Smooth muscle cell (in vitro differentiated cells): ENCODE results near the gene TH. TPM values are rescaled to one million over a fixed set of nuclear protein-coding genes. Genes with fewer than 3 reads are reported as not detected.

Source experiments
- DNase-seq: peaks from one replicate; lab custom pipeline; 2025; ENCODE audit not compliant: unreplicated experiment; lab: John Stamatoyannopoulos, UW
- H2AFZ ChIP-seq: fragments of 200-600 bp; sonication (generic); 2 replicates; pipeline ENCODE4 v1.6.0; 2016; ENCODE audit warnings: antibody characterized with exemption, low read depth, mild to moderate bottlenecking
- H3F3A ChIP-seq: fragments of 200-600 bp; sonication (generic); 2 replicates; pipeline ENCODE4 v1.6.0; 2017; ENCODE audit warnings: antibody characterized with exemption, low read depth
- H3K27ac ChIP-seq: fragments of 200-600 bp; sonication (generic); 2 replicates; pipeline ENCODE4 v1.5.1; 2016; ENCODE audit warnings: low read depth, mild to moderate bottlenecking
- H3K27me3 ChIP-seq: fragments of 200-600 bp; sonication (generic); 2 replicates; pipeline ENCODE4 v1.6.1; 2016; ENCODE audit warnings: low read depth, mild to moderate bottlenecking
- H3K36me3 ChIP-seq: fragments of 200-600 bp; sonication (generic); 2 replicates; pipeline ENCODE4 v1.5.1; 2016; ENCODE audit warnings: low read depth
- H3K4me1 ChIP-seq: fragments of 200-600 bp; sonication (generic); 2 replicates; pipeline ENCODE4 v1.5.1; 2016; ENCODE audit warnings: low read depth
- H3K4me2 ChIP-seq: fragments of 200-600 bp; sonication (generic); 2 replicates; pipeline ENCODE4 v1.6.0; 2016; ENCODE audit warnings: mild to moderate bottlenecking
- H3K4me3 ChIP-seq: fragments of 200-600 bp; sonication (generic); 2 replicates; pipeline ENCODE4 v1.5.1; 2016; ENCODE audit warnings: mild to moderate bottlenecking
- H3K79me2 ChIP-seq: fragments of 200-600 bp; sonication (generic); 2 replicates; pipeline ENCODE4 v1.6.0; 2016; ENCODE audit warnings: low read depth, mild to moderate bottlenecking
- H3K9ac ChIP-seq: fragments of 200-600 bp; sonication (generic); 2 replicates; pipeline ENCODE4 v1.6.0; 2016; ENCODE audit warnings: low read depth
- H3K9me3 ChIP-seq: fragments of 200-600 bp; sonication (generic); replicated peaks from 2 replicates; pipeline ENCODE4 v1.5.1; 2016; ENCODE audit warnings: low read depth
- H4K20me1 ChIP-seq: fragments of 200-600 bp; sonication (generic); 2 replicates; pipeline ENCODE4 v1.6.0; 2016; ENCODE audit warnings: low read depth
- CTCF ChIP-seq: fragments of 200-600 bp; sonication (generic); IDR thresholded peaks from 2 replicates; pipeline ENCODE4 v1.5.1; 2017; ENCODE audit warnings: borderline replicate concordance, mild to moderate bottlenecking, antibody characterized with exemption; ENCODE audit not compliant: insufficient read depth, poor library complexity, severe bottlenecking
- WGBS: methylation state at CpG from one replicate; pipeline ENCODE4 v1.1.7; 2016; ENCODE audit warnings: low lambda C conversion rate; 5-methylcytosine and 5-hydroxymethylcytosine counted together
- polyA plus RNA-seq: library from polyadenylated mRNA; unstranded; fragments of >200 nt; fragmentation: Nextera tagmentation; extraction: Ambion mirVana; gene quantifications from 2 replicates; pipeline ENCODE4 v1.2.1, GENCODE V29; 2016
- total RNA-seq: library from RNA; depleted of rRNA; stranded (reverse); fragments of >200 nt; gene quantifications from 2 replicates; pipeline ENCODE4 v1.2.3, GENCODE V29; 2014

Gene TH
- total and polyA plus RNA-seq, 2 experiments from 2014 or later, result not detected

GRCh38 chr11:2182075-2182474 lies 10.5 kb upstream of the TH start:
- TF ChIP-seq CTCF, result no peak
- no peak overlapping the region for H3K4me3 ChIP-seq
- H3K79me2 ChIP-seq, result no peaks in the 10 kb centered on the region
- H3K36me3 ChIP-seq, result no peaks in the 10 kb centered on the region
- H4K20me1 ChIP-seq, result no peaks in the 10 kb centered on the region
- no peak overlapping the region for H3K9ac ChIP-seq
- no peaks in the 10 kb centered on the region for H3K9me3 ChIP-seq
- H3K4me1 ChIP-seq, result peaks cover 4% of the 10 kb centered on the region
- H3K27ac ChIP-seq, result no peak overlapping the region
- H2AFZ ChIP-seq, result no peak overlapping the region
- no peaks in the 10 kb centered on the region for H3F3A ChIP-seq
- no peak overlapping the region for H3K4me2 ChIP-seq
- peaks cover 4% of the 10 kb centered on the region for H3K27me3 ChIP-seq
- WGBS, result 94% methylated on average over 16 of the region's 18 CpGs
- no peak for DNase-seq

- no peak for DNase-seq
- H3K36me3 ChIP-seq, result no peaks in the 10 kb centered on the region
- H3K4me3 ChIP-seq, result no peak overlapping the region
- no peaks in the 10 kb centered on the region for H3K9me3 ChIP-seq
- TF ChIP-seq CTCF, result no peak
- no peaks in the 10 kb centered on the region for H3F3A ChIP-seq
- 94% methylated on average over 11 of the region's 11 CpGs for WGBS
- H3K79me2 ChIP-seq, result no peaks in the 10 kb centered on the region
- peaks cover 4% of the 10 kb centered on the region for H3K4me1 ChIP-seq
- H2AFZ ChIP-seq, result no peak overlapping the region
- H3K27ac ChIP-seq, result no peak overlapping the region
- H4K20me1 ChIP-seq, result no peaks in the 10 kb centered on the region
- H3K4me2 ChIP-seq, result no peak overlapping the region
- H3K27me3 ChIP-seq, result no peaks in the 10 kb centered on the region
- no peak overlapping the region for H3K9ac ChIP-seq
Measured at GRCh38 chr11:2180789-2181370, 9.3 kb upstream of the TH start.

- Histone ChIP-seq H3K36me3 (no peaks in the 10 kb centered on the region), H3F3A (no peaks in the 10 kb centered on the region), H4K20me1 (no peaks in the 10 kb centered on the region), H3K4me3 (no peak overlapping the region), H3K4me2 (no peak overlapping the region), H3K27me3 (no peaks in the 10 kb centered on the region), H2AFZ (no peak overlapping the region), H3K27ac (no peak overlapping the region), H3K9ac (no peak overlapping the region), H3K9me3 (no peaks in the 10 kb centered on the region), H3K4me1 (peaks cover 4% of the 10 kb centered on the region), H3K79me2 (no peaks in the 10 kb centered on the region)
- DNase-seq, result no peak
- WGBS, result 96% methylated on average over 15 of the region's 15 CpGs
- TF ChIP-seq CTCF, result no peak
Measured at GRCh38 chr11:2180347-2180746, 8.7 kb upstream of the TH start.

- Histone ChIP-seq H3K9ac (no peak overlapping the region), H2AFZ (no peak overlapping the region), H3K9me3 (no peaks in the 10 kb centered on the region), H3K4me3 (no peak overlapping the region), H3K4me1 (peaks cover 4% of the 10 kb centered on the region), H3F3A (no peaks in the 10 kb centered on the region), H3K36me3 (no peaks in the 10 kb centered on the region), H4K20me1 (no peaks in the 10 kb centered on the region), H3K79me2 (no peaks in the 10 kb centered on the region), H3K27me3 (no peaks in the 10 kb centered on the region), H3K27ac (no peak overlapping the region), H3K4me2 (no peak overlapping the region)
- 93% methylated on average over 10 of the region's 10 CpGs for WGBS
- no peak for DNase-seq
- no peak for TF ChIP-seq CTCF
Measured at GRCh38 chr11:2179516-2179915, 7.9 kb upstream of the TH start.
